ENCODE measurements around the gene ZNF628.
A peak's percentile ranks its signal among the peaks of the same experiment; 100 is the strongest.

The ZNF628 gene

GRCh38 chr19:55462722-55463121, 13.7 kb upstream of the ZNF628 start:
- DNase-seq (ENCODE audit: insufficient read length, low spot score) (no peak), FAIRE-seq (no peak)
- no peak for TF ChIP-seq TAF1 (IDR thresholded peaks at IDR 0.05; ENCODE audit: low read depth, low read length)
- no peak for TF ChIP-seq POLR2A (IDR thresholded peaks at IDR 0.05; ENCODE audit: low read depth, low read length)
- TF ChIP-seq POLR2AphosphoS5 (IDR thresholded peaks at IDR 0.05; ENCODE audit: low read depth, low read length) = no peak
- TF ChIP-seq SPI1 (IDR thresholded peaks at IDR 0.05; ENCODE audit: low read depth, low read length) = no peak
- TF ChIP-seq POU2F2 (IDR thresholded peaks at IDR 0.05; ENCODE audit: low read depth, low read length) = no peak

DNA sequence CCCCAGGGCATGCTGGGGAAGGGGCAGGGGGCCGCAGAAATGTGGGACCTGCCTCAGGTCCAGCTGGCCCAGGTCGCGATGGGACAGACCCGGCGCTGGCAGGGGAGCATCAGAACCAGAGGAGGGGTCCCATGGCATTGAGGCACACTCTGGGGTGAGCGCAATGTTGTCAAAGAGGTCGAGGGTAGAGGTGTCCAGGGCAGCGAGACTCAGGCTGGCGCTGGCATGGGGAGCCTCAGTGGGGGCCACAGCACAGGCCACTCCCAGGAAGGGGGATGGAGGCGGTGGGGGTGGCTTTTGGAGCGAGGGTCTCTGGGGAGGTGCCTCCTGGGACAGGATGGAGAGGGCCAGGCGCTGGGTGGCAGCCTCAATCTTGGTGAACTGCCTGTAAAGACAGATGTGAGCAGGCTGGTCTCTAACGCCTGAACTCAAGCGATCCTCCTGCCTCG, 12.8 kb upstream of the ZNF628 start:
- TF ChIP-seq TAF1 (IDR thresholded peaks at IDR 0.05; ENCODE audit: low read depth, low read length) (no peak), POU2F2 (IDR thresholded peaks at IDR 0.05; ENCODE audit: low read depth, low read length) (no peak), POLR2AphosphoS5 (IDR thresholded peaks at IDR 0.05; ENCODE audit: low read depth, low read length) (no peak), SPI1 (IDR thresholded peaks at IDR 0.05; ENCODE audit: low read depth, low read length) (no peak), POLR2A (IDR thresholded peaks at IDR 0.05; ENCODE audit: low read depth, low read length) (no peak), PAX5 (IDR thresholded peaks at IDR 0.05; ENCODE audit: insufficient read depth, low read length, severe bottlenecking) (no peak)
- FAIRE-seq (no peak), DNase-seq (ENCODE audit: insufficient read length, low spot score) (no peak)

DNA sequence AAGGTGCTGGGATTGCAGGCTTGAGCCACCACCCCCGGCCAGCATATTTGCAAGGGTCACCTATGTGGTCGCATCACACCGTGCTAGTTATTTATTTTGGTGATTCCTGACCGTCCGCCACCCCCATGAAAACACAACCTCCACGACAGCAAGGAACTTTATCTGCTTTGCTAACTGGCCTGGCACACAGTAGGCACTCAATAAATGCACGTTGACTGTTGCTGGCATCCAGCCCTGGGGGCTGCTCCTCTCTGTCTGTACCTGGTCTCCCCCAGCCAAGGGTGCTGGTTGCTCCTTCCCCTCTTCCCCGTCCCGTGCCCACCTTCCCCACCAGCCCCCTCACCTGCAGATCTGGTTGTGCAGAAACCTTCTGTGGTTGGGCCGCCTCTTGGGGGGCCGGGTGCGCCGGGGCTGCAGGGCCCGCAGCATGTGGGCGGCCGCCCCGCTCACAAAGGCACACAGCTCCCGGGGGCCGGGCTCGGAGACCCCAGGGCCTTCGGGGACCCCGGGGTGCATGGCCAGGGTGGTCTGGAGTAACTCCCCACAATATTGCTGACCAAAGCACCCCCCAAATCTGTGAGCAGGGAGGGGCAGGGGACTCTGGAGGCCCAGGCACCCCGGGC, 12.3 kb upstream of the ZNF628 start:
- TF ChIP-seq POLR2AphosphoS5 (IDR thresholded peaks at IDR 0.05; ENCODE audit: low read depth, low read length) = no peak
- TF ChIP-seq PAX5 (IDR thresholded peaks at IDR 0.05; ENCODE audit: insufficient read depth, low read length, severe bottlenecking) = no peak
- no peak for TF ChIP-seq TAF1 (IDR thresholded peaks at IDR 0.05; ENCODE audit: low read depth, low read length)
- TF ChIP-seq POU2F2 (IDR thresholded peaks at IDR 0.05; ENCODE audit: low read depth, low read length) = no peak
- no peak for TF ChIP-seq POLR2A (IDR thresholded peaks at IDR 0.05; ENCODE audit: low read depth, low read length)
- no peak for TF ChIP-seq SPI1 (IDR thresholded peaks at IDR 0.05; ENCODE audit: low read depth, low read length)
- DNase-seq (ENCODE audit: insufficient read length, low spot score) = no peak
- no peak for FAIRE-seq

- FAIRE-seq = no peak
- DNase-seq (ENCODE audit: insufficient read length, low spot score) = no peak
- TF ChIP-seq PAX5 (IDR thresholded peaks at IDR 0.05; ENCODE audit: insufficient read depth, low read length, severe bottlenecking) (no peak), POU2F2 (IDR thresholded peaks at IDR 0.05; ENCODE audit: low read depth, low read length) (no peak), SPI1 (IDR thresholded peaks at IDR 0.05; ENCODE audit: low read depth, low read length) (no peak), TAF1 (IDR thresholded peaks at IDR 0.05; ENCODE audit: low read depth, low read length) (no peak), POLR2A (IDR thresholded peaks at IDR 0.05; ENCODE audit: low read depth, low read length) (no peak), POLR2AphosphoS5 (IDR thresholded peaks at IDR 0.05; ENCODE audit: low read depth, low read length) (no peak)
Observed at GRCh38 chr19:55464662-55465054, 11.8 kb upstream of the ZNF628 start, which contains the start of gene C19orf85. C19orf85 (minus strand) TSS chr19:55464751; CDS start chr19:55464554, 197 bp downstream.

DNA sequence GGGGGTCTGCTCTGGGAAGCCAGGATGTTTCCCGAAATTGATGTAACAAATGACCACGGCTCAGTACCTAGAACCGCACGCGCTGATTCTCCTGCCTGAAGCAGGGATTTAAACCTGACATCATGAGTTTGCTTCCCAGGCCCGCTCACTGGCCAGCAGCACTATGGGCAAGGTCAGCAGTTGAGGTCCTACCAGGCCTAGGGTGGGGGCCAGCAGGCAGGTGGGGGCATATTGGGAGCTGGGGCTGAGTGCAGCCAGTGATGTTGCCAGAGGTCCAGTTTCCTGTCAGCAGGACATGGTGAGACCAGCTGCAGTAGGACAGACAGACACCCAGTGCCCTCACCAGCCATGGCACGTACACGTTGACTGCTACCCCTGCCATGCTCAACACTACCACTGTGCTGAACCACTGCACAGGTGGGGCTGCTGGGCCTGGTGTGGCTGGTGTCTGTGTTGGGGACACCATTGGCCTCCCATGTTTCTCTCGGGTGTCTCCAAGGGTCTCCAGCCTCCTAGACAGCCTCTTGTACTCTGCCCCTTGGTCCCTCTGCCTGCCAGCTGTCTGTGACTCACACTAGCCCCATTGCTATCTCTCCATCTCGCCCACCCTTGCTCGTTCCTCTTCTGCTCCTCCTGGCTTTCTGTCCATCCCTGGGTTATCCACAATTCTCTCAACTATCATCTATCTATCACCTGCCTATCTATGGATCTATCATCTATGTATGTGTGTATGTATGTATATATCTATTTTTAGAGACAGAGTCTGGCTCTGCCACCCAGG, 10.8 kb upstream of the ZNF628 start:
- no peak for FAIRE-seq
- no peak for DNase-seq (ENCODE audit: insufficient read length, low spot score)
- TF ChIP-seq POLR2AphosphoS5 (IDR thresholded peaks at IDR 0.05; ENCODE audit: low read depth, low read length) = no peak

- TF ChIP-seq POU2F2 (IDR thresholded peaks at IDR 0.05; ENCODE audit: low read depth, low read length) = no peak
- TF ChIP-seq TAF1 (IDR thresholded peaks at IDR 0.05; ENCODE audit: low read depth, low read length) = no peak
- FAIRE-seq (no peak), DNase-seq (ENCODE audit: insufficient read length, low spot score) (no peak)
Observed at GRCh38 chr19:55466241-55466614, 10.2 kb upstream of the ZNF628 start.

GRCh38 chr19:55467236-55468053, 9.0 kb upstream of the ZNF628 start:
- DNase-seq (ENCODE audit: insufficient read length, low spot score) (peak; percentile 89), FAIRE-seq (peak; percentile 71)
- no peak for TF ChIP-seq PAX5 (IDR thresholded peaks at IDR 0.05; ENCODE audit: insufficient read depth, low read length, severe bottlenecking)
- no peak for TF ChIP-seq POU2F2 (IDR thresholded peaks at IDR 0.05; ENCODE audit: low read depth, low read length)
- TF ChIP-seq POLR2A (IDR thresholded peaks at IDR 0.05; ENCODE audit: low read depth, low read length) = no peak
- no peak for TF ChIP-seq SPI1 (IDR thresholded peaks at IDR 0.05; ENCODE audit: low read depth, low read length)
- no peak for TF ChIP-seq TAF1 (IDR thresholded peaks at IDR 0.05; ENCODE audit: low read depth, low read length)
- TF ChIP-seq POLR2AphosphoS5 (IDR thresholded peaks at IDR 0.05; ENCODE audit: low read depth, low read length) = no peak

DNA sequence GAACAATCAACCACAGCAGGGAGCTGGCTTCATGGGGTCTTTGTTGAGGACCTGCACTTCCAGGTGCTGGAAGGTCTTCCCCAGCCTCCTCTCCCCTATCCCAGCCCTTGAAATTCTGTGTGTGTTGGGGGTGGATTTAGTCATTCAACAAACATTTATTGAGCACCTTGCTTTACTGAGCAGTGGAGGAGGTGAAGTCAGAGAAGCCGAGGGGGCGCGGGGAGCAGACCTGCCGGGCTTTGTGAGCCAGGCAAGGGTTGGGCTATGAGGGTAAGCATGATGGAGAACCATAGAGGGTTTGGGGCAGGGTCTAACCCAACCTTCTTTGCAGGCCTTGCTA, 8.4 kb upstream of the ZNF628 start:
- FAIRE-seq = no peak
- no peak for TF ChIP-seq PAX5 (IDR thresholded peaks at IDR 0.05; ENCODE audit: insufficient read depth, low read length, severe bottlenecking)
- no peak for TF ChIP-seq POLR2A (IDR thresholded peaks at IDR 0.05; ENCODE audit: low read depth, low read length)
- TF ChIP-seq TAF1 (IDR thresholded peaks at IDR 0.05; ENCODE audit: low read depth, low read length) = no peak
- TF ChIP-seq POLR2AphosphoS5 (IDR thresholded peaks at IDR 0.05; ENCODE audit: low read depth, low read length) = no peak
- no peak for TF ChIP-seq SPI1 (IDR thresholded peaks at IDR 0.05; ENCODE audit: low read depth, low read length)
- no peak for TF ChIP-seq POU2F2 (IDR thresholded peaks at IDR 0.05; ENCODE audit: low read depth, low read length)
- DNase-seq (ENCODE audit: insufficient read length, low spot score) = no peak

GRCh38 chr19:55471266-55471665, 5.2 kb upstream of the ZNF628 start:
- DNase-seq (ENCODE audit: insufficient read length, low spot score) (no peak), FAIRE-seq (no peak)
- TF ChIP-seq POU2F2 (IDR thresholded peaks at IDR 0.05; ENCODE audit: low read depth, low read length) (no peak), SPI1 (IDR thresholded peaks at IDR 0.05; ENCODE audit: low read depth, low read length) (no peak), PAX5 (IDR thresholded peaks at IDR 0.05; ENCODE audit: insufficient read depth, low read length, severe bottlenecking) (no peak), POLR2AphosphoS5 (IDR thresholded peaks at IDR 0.05; ENCODE audit: low read depth, low read length) (no peak), POLR2A (IDR thresholded peaks at IDR 0.05; ENCODE audit: low read depth, low read length) (no peak), TAF1 (IDR thresholded peaks at IDR 0.05; ENCODE audit: low read depth, low read length) (no peak)

Measured in GM12891 (cell line).